ENCODE measurements around the gene UBA7.

UBA7 gene

GRCh38 chr3:49790626-49791411 lies 22.9 kb downstream of the UBA7 start:
- no peaks in the 10 kb centered on the region for H3K9me3 ChIP-seq (ENCODE audit: insufficient read depth, low read length)
- TF ChIP-seq CTCF (IDR thresholded peaks at IDR 0.05; ENCODE audit: low read depth, low read length) (no peak), EZH2phosphoT487 (IDR thresholded peaks at IDR 0.05; ENCODE audit: low read depth) (no peak)
- H3K27me3 ChIP-seq (ENCODE audit: low read depth, low read length): no peaks in the 10 kb centered on the region
- H4K20me1 ChIP-seq (ENCODE audit: insufficient read depth, low read length): no peaks in the 10 kb centered on the region
- no peak overlapping the region for H3K27ac ChIP-seq (ENCODE audit: low read length)
- no peaks in the 10 kb centered on the region for H3K36me3 ChIP-seq (replicated peaks; ENCODE audit: low read depth, low read length)
- no peak overlapping the region for H3K4me3 ChIP-seq (ENCODE audit: low read length)
- H3K9ac ChIP-seq (ENCODE audit: low read length): no peak overlapping the region
- H3K4me2 ChIP-seq (ENCODE audit: low read length): no peak overlapping the region
- H3K4me1 ChIP-seq (ENCODE audit: low read length): peaks cover 7% of the 10 kb centered on the region
- peaks cover 5% of the 10 kb centered on the region for H3K79me2 ChIP-seq (ENCODE audit: low read length)
- no peak overlapping the region for H2AFZ ChIP-seq (ENCODE audit: low read depth, low read length)

GRCh38 chr3:49788056-49788455 lies 25.7 kb downstream of the UBA7 start:
- TF ChIP-seq EZH2phosphoT487 (IDR thresholded peaks at IDR 0.05; ENCODE audit: low read depth) (no peak), CTCF (IDR thresholded peaks at IDR 0.05; ENCODE audit: low read depth, low read length) (no peak)
- no peak overlapping the region for H2AFZ ChIP-seq (ENCODE audit: low read depth, low read length)
- peaks cover 27% of the 10 kb centered on the region for H3K79me2 ChIP-seq (ENCODE audit: low read length)
- no peak overlapping the region for H3K4me2 ChIP-seq (ENCODE audit: low read length)
- H3K27ac ChIP-seq (ENCODE audit: low read length): no peak overlapping the region
- H3K4me3 ChIP-seq (ENCODE audit: low read length): no peak overlapping the region
- peaks cover 3% of the 10 kb centered on the region for H3K36me3 ChIP-seq (replicated peaks; ENCODE audit: low read depth, low read length)
- H3K4me1 ChIP-seq (ENCODE audit: low read length): peaks cover 14% of the 10 kb centered on the region
- H3K9me3 ChIP-seq (ENCODE audit: insufficient read depth, low read length): no peaks in the 10 kb centered on the region
- no peak overlapping the region for H3K9ac ChIP-seq (ENCODE audit: low read length)
- H4K20me1 ChIP-seq (ENCODE audit: insufficient read depth, low read length): no peaks in the 10 kb centered on the region
- H3K27me3 ChIP-seq (ENCODE audit: low read depth, low read length): no peaks in the 10 kb centered on the region

- no peaks in the 10 kb centered on the region for H4K20me1 ChIP-seq (ENCODE audit: insufficient read depth, low read length)
- peaks cover 30% of the 10 kb centered on the region for H3K79me2 ChIP-seq (ENCODE audit: low read length)
- TF ChIP-seq CTCF (IDR thresholded peaks at IDR 0.05; ENCODE audit: low read depth, low read length): no peak
- TF ChIP-seq EZH2phosphoT487 (IDR thresholded peaks at IDR 0.05; ENCODE audit: low read depth): no peak
- H3K27me3 ChIP-seq (ENCODE audit: low read depth, low read length): no peaks in the 10 kb centered on the region
- no peak overlapping the region for H2AFZ ChIP-seq (ENCODE audit: low read depth, low read length)
- peak overlapping the region; percentile 89 for H3K4me2 ChIP-seq (ENCODE audit: low read length)
- no peak overlapping the region for H3K27ac ChIP-seq (ENCODE audit: low read length)
- H3K36me3 ChIP-seq (replicated peaks; ENCODE audit: low read depth, low read length): peaks cover 3% of the 10 kb centered on the region
- peak overlapping the region; percentile 83; the same call in 1 of the 2 replicates for H3K4me3 ChIP-seq (ENCODE audit: low read length)
- H3K9ac ChIP-seq (ENCODE audit: low read length): no peak overlapping the region
- H3K9me3 ChIP-seq (ENCODE audit: insufficient read depth, low read length): no peaks in the 10 kb centered on the region
- peaks cover 14% of the 10 kb centered on the region for H3K4me1 ChIP-seq (ENCODE audit: low read length)
Measured at GRCh38 chr3:49787536-49787935, 26.2 kb downstream of the UBA7 start.

- peak overlapping the region; percentile 83 for H3K4me3 ChIP-seq (ENCODE audit: low read length)
- H3K79me2 ChIP-seq (ENCODE audit: low read length): peaks cover 34% of the 10 kb centered on the region
- H4K20me1 ChIP-seq (ENCODE audit: insufficient read depth, low read length): no peaks in the 10 kb centered on the region
- TF ChIP-seq EZH2phosphoT487 (IDR thresholded peaks at IDR 0.05; ENCODE audit: low read depth) (no peak), CTCF (IDR thresholded peaks at IDR 0.05; ENCODE audit: low read depth, low read length) (no peak)
- no peak overlapping the region; the same call in 1 of the 2 replicates for H2AFZ ChIP-seq (ENCODE audit: low read depth, low read length)
- H3K4me2 ChIP-seq (ENCODE audit: low read length): peak overlapping the region; percentile 89
- H3K9ac ChIP-seq (ENCODE audit: low read length): peak overlapping the region; percentile 84
- peaks cover 7% of the 10 kb centered on the region for H3K36me3 ChIP-seq (replicated peaks; ENCODE audit: low read depth, low read length)
- H3K9me3 ChIP-seq (ENCODE audit: insufficient read depth, low read length): no peaks in the 10 kb centered on the region
- H3K27ac ChIP-seq (ENCODE audit: low read length): no peak overlapping the region
- peaks cover 14% of the 10 kb centered on the region for H3K4me1 ChIP-seq (ENCODE audit: low read length)
- no peaks in the 10 kb centered on the region for H3K27me3 ChIP-seq (ENCODE audit: low read depth, low read length)
Measured at GRCh38 chr3:49787182-49787464, 26.6 kb downstream of the UBA7 start.
